Suppressor macrophage treated with lipopolysaccharide for 1 hour (primary cell): ENCODE measurements around the gene DCLRE1A.

ENCODE experiments used
- DNase-seq, 3 donors: peaks; one replicate each; pipeline ENCODE4 v3.0.0-alpha.2; 2020 to 2022

The DCLRE1A gene

DNA sequence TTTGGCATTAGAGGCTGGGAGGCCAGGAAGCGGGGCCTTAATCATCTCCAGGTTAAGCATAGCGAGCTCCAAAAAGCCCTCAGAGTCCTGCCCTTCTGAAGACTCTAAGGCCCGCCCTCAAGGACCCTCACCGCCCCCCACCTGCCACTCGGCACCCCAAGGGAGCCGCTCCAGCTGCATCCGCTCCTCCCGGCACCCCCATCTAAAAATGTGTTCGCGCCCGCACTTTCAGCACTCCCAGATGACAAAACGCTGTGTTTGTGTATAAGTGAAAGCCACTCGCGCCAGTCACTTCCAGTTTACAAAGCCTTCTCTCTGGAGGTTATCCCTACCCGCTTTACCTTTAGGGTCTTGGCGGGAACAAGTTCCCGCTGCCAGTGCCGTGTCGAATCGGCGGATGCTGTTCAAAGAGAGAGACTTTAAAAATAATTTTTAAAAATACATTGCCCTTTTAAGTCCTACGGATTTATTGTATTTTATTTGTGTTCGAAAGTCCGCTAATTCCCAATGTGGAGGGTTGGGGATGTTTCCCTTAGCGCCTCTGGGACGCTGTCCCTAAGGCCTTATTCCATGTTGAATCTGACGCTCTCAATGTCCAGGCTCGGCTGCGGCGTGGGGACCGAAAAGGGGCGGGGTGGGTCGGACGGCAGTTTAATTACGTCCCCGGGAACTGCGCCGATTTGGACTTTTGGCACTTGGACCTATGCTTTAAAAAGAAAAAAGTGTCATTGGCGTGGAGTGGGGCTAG, at the start of gene DCLRE1A, which contains the start of gene NHLRC2:
Gene DCLRE1A (minus strand): TSS at position 70 of the 748 bp plus-strand sequence. CDS start 900 bp downstream, outside the sequence.
Gene NHLRC2 (plus strand): TSS at position 649 of the 748 bp plus-strand sequence. CDS start 212 bp downstream, outside the sequence.
- DNase-seq: peak; percentile 81 to 92 (median 90)

DNA sequence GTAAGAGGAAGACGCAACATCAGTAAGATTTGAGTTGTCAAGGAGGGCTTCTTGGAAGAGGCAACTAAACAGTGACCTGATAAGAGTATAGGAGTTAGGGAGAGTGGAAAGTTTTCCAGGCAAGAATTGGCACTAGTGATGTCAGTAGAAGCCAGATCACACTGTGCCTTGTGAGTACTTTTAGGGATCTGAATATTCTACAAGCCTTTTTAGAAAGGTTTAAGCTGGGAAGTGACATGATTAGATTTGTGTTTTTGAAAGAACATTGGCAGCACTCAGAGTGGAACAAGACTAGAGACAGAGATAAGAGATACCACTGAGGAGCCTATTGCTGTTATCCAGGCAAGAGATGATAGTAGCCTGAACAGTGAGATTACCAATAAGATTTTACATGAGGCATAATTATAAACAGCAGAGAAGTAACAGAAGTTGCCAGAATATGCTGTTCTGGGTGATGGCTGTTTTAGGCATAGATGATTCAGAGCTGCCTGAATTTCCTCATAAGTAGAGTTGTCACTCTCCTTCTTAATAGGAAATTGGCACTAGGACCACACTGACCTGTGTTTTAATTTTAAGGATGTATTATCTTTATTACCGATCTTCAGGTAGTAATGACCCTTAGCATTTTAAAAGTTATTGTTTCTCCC, 46.2 kb upstream of the DCLRE1A start:
- DNase-seq: no peak

DNA sequence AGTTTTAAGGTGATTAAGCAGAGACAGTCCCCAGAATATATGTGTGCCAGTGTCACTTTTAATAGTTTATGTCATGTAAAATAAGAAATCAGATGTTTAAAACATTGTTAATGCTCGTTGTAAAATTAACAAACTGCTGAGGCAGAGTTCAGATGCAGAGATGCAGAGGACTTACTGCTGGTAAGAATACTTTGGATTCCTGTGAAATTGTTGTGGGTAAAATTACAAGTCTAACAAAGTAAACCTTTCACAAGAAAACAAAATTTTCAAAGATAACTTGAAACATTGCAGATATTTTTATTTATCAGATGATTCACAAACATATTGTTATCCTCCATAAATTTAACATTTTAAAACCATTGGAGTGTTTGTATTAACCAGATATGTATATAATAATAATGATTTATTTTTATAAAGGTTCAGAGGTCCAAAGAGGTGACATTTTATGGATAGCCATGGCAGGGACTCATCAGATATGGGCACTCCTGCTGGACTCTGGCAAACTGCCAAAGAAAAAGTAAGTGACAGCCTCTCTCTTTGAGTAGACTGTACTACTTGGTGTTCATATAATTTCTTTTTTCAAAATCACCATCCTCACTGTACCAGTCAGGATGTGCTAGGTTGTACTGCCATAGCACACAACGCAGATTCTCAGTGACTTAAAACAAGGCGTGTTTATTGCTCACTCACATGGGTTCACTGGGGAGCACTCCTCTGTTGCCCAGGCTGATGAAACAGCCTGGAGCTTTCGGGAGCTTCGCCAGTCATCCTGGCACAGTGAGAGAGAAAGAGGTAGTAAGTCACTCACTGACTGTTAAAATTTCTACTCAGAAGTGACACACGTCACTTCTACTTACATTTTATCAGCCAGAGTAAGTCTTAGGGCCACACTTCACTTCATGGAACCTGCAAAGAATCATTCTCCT, 44.1 kb upstream of the DCLRE1A start:
- DNase-seq: no peak

DNA sequence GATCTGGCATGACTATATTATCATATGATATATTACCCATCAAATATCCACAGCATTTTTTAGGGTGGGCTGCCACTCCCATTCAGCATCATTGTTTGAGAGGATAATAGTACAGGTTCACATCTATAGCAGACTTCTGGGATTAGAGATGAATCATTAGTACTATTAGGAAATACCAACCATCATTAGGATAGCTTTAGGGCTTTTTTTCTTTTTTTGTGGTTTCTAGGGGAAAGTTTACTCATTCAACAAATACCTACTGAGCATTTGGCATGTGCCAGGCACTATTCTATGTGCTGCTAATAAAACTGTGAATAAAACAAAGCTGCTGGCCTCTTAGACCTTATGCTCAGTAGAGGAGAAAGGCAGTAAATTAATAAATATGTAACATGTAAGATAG, 41.1 kb upstream of the DCLRE1A start:
- no peak for DNase-seq

DNA sequence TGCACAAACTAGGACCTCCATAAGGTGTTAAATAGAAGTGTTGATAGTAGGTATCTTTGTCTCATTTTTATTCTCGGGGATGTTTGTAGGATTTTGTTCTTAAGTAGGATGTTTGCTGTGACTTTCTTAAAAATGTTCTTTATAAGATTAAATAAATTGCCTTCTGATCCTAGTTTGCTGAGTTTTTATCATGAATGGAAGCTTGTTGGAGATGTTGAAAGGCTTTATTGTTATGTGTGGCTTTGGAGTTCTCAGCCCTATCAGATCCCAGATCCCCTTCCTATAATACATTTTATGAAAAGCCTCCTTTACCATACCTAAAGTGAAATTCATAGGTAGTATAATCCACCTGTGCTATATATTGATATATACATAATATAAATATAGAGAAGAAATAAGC, 40.7 kb upstream of the DCLRE1A start:
- DNase-seq: no peak

DNA sequence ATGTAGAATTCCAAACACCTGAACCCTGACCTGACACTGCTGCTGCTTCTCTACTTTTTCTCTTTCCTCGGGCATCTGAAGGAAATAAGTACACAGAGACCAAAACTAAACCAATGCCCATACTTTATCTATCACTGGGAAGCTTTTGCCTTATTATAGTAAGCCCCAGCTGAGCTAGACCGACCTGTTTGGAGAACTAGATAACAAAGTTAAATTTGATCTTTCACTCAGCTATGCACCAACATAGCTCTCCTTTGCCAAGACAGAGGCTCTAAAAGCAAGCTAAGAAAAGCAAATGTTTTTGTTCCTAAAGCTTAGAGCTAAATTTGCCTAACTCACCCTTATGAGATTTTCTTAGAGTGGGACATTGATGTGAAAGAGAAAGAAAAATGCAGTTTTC, 39.7 kb upstream of the DCLRE1A start:
- DNase-seq: no peak

DNA sequence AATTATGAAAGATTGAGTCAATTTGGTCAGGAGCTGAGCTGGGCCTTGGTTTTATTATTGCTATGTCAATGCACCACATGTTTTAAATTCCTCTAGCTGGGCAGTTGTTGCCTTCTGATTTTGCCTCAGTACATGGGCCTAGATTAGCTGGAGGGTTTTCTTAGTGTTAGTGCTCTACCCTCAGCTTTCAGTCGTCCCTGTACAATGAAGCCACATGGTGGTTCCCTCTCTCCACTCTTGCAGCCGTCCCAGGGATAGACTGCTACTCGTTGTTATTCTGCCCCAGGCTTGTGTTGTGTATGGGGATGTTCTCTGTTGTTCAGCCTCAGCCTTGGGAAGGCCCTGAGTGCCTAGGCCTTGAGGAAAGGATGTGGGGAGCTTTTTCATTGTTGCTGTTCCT, 37.6 kb upstream of the DCLRE1A start:
- DNase-seq: no peak

DNA sequence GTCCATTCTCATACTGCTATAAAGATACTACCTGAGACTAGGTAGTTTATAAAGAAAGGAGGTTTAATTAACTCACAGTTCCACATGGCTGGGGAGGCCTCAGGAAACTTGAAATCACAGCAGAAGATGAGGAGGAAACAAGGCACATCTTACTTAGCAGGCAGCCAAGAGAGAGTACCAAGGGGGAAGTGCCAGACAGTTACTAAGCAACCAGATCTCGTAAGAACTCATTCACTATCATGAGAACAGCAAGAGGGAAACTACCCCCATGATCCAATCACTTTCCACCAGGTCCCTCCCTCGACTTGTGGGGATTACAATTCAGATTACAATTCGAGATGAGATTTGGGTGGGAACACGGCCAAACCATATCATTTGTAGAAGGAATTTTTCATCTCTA, 36.9 kb upstream of the DCLRE1A start:
- peak in 2 of 3 donors; percentile 7 to 22 for DNase-seq

DNA sequence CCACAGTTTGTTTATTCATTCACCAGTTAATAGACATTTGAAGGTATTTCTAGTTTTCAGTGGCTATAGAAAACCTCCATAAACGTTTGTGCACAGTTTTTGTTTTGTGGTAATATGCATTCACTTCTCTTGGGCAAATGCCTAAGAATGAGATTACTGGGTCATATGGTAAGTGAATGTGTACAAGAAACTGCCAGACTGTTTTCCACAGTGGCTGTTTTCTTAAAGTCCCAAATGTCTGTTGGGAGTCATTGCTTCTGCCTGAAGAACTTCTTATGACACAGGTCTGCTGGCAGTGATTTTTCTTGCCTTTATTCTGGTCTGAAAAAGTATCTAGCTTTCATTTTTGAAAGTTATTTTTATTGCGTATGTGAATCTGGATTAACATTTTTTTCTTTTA, 36.0 kb upstream of the DCLRE1A start:
- DNase-seq: no peak

DNA sequence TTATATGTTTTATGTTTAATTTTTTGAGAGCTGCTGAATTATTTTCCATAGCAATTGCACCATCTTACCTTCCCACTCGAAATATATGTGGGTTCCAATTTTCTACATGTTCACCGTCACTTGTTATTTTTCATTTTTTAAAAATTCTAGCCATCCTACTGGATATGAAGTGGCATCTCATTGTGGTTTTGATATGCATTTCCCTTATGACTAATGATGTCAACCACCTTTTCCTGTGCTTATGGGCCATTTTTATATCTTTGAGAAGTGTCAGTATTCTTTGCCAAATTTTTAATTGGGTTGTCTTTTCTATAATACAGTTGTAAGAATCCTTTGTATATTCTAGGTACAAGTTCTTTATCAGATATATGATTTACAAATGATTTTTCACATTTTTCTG, 28.4 kb upstream of the DCLRE1A start:
- no peak for DNase-seq

DNA sequence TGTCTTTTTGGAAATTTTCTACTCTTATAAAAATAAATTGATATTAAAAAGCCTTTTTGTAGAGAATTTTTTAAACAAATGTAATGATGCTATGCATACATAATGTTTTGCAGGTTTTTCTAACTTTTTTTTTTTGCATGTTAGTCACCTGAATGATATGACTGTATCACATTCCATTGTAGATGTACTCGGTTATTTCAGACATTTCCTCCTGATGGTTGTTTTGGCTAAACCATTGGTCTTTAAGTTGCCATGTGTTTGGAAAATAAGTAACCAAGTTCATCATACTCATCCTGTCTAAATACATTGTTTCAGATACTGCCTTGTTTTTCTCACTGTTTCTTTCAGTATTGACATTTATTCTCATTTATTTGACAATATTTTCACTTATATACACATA, 26.4 kb upstream of the DCLRE1A start:
- DNase-seq: no peak

DNA sequence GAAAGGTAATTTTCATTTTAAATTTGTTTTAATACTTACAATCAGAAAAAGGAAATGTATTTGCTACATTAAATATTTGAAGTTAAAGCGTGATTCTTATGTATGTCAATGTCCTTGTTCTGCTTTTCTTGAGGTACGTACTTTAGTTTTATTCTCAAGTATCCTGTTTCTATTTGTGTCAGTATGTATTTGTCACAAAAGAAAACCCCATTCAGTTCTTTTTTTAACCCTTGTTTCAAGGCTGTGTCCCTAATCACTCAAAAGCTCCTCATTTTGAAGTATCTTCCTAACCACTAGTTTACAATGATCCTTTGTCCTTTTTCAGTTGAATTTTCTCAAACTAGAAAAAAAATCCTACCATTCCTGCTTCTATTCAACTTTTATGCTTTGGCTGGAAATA, 25.8 kb upstream of the DCLRE1A start:
- DNase-seq: peak in 1 of 3 donors; percentile 17

DNA sequence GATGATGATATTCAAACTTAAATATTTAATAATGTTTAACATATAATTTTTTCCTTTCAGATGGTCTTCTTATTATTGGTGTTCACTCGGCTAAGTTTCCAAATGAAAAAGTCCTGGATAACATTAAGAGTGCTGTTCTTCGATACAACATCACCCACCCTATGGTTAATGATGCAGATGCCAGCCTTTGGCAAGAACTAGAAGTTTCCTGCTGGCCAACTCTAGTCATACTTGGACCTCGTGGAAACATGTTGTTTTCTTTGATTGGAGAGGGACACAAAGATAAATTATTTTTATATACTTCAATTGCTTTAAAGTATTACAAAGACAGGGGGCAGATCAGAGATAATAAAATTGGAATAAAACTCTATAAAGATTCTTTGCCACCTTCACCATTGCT, 22.6 kb upstream of the DCLRE1A start:
- no peak for DNase-seq

DNA sequence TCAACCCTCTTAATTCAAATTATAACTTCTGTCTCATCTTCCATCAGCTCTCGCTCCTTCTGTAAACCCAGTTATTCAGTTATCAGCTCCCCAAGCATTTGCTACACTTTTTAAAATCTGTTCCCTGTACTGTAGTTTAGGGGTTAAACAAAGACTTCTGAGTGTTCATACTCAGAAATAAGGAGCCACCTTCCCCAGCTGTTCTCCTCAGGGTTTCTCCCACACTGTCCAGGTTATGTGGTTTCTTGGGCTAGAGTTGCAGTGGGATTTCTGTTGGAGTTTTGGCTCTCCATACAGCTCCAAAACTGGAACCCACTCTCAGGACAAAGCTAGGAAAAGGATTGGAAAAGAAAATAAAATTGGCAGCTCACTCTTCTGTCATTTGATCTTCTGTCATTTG, 21.3 kb upstream of the DCLRE1A start:
- DNase-seq: no peak

DNA sequence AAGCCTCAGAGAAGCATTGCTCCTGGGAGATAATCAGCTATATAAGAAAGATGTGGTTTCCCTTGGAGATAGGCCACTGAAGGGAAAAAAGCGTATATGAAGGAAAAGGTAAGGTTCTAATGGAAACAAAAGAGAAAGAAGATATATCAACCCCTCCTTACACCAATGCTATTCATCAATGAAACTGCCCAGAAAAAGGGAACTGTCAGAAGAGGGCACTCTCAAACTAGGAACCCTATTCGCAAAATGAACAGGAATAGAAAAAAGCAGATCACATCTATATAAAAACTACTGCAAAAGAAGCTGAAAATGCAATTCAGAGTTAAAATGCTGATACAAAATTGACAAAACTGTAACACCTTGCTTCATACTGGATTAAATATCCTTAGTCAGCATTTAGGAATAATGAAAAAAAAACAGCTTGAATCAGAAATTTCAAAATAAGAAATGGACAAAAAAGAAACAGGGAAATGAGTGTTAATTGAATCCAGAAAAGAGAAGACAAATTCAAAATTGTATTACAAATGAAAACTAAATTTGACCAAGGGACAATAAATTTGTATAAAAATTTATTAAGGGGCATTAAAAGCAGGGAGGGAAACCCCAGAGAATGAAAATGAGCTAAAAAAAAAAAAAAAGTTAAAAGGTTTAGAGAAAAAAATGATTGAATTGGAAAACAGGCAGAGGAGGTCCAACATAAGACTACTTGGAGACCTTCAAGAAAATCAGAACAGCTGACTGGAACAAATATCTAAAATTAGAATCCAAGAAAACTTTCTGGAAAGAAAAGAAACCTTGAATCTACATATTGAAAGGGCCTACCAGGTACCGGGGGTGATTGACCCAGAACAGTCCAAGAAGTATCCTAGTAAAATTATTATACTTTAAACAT, 18.5 kb upstream of the DCLRE1A start:
- DNase-seq: peak; percentile 24 to 42 (median 40)

DNA sequence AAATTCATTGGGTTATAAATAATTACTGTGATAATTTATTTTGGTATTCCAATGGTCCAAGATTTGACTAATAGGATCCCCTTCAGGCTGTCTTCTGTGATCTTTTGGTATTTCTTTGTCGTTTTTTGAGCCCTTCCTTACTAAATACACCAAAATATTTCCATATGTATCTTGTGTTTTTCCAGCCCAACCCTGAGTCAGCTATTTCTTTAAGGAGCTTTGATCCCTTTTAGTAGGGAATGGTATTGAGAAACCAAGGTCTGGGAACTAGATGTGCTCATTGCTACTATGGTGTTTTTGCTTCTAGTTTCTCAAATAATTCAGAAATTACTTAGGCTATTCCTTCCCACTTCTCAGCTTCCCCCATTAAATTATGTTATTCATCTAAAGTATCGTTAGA, 15.9 kb upstream of the DCLRE1A start:
- no peak for DNase-seq

DNA sequence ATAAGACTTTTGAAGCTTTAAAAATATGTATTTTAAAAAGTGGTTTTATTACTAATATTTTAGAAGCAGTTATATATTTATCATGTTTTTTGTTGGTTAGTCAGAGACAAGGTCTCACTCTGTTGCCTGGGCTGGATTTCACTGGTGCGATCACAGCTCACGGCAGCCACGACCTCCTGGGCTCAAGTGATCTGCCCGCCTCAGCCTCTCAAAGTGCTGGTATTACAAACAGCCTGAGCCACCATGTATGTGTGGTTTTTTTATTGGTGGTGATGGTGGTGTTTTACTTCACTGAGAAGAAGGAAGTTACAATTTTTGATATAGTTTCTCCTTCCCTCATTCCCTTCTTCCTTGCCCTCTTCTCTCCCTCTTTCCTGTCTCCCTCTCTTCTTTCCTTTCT, 14.0 kb upstream of the DCLRE1A start:
- DNase-seq: no peak

DNA sequence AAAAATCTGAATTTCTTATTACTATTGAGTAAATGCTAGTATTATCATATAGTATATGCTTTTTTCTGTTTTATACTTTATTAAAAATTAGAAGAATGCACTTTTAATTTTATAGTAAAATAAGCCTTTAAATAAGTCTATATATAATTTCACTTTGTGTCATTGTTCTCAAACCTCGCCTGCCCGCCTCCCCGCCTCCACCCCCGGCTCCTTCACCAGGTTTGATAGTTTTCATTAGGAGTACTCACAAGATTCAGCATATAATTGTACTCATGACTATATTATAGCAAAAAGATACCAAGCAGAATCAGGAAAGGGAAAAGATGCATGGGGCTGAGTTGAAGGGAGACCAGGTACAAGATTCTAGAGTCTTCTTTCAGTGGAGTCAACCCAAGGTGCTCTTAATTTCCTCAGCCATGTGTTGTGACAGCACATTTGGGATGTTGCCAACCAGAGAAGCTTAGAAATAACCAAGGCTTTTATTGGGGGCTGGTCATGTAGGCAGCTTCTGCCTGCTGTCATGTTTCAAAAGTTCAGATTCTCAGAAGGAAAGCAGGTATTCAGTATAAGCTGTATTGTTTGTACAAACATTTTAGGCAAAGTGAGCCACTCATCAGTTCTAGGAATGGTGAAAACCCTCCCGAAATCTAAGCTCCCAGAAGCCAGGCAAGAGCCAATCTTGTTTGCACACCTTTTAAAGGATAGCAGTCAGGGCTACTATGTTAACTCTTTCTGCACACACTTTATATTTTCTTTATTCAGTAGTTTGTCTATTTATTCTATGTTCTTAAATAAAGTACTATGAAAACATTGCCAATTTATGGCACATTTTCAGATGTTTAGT, 12.9 kb upstream of the DCLRE1A start:
- DNase-seq: no peak

DNA sequence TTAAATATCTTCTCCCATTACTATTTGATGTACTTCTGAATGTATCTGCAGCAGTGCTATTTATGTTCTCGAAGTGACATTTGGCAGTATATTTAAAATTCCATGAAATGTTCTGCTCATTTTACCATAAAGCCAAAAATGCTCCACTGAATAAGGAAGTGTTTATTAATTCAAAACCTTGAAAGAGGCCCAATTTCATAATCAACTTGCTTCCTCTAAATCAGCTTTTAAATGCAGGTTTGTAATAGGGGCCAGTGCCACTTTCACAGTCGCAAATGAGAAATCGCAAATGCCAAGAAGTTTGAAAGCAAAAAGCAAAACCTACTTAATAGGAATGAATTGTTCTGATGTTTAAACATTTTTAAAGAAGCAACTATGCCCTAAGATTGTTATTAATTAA, 12.0 kb upstream of the DCLRE1A start:
- DNase-seq: peak; percentile 53 to 75 (median 71)

DNA sequence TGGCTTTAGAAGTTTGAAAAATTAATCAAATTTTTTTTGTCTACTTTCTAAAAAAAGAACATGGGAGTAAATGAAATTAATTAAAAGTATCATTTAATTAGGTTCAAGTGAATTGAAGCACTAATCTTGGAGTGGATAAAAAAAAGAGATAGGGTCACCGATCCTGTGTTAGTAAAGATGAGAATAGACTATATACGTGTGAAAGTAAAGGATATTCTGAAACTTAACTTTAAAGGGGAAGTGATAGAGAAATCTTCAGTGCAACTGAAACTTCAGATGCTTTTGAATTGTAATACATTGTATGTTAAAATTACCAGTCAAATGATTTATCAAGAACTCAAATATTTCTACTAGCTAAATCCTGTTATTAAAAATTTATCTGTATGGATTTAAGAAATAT, 5.4 kb upstream of the DCLRE1A start:
- DNase-seq: no peak

DNA sequence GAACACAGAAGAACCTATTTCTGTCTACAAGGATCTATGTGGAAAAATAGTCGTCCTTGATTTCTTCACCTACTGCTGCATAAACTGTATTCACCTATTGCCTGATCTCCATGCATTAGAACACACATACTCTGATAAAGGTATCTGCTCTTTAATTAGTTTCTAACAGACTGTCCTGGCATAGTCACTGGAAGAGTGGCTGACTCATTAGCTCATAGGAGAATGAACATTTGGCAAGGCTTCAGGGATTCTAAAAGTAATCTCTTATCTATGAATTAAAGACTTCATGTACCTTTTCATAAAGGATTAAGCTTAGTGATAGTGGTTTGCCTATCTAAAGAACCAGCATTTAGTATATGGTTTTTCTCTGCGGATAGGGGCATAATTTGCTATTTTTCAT, 4.7 kb upstream of the DCLRE1A start:
- DNase-seq: no peak
